ENCODE results near the gene GGT6. TPM values are rescaled to one million over a fixed set of nuclear protein-coding genes. Genes with fewer than 3 reads are reported as not detected.

Gene GGT6
- total RNA-seq, 3 donors from 2014 or later: 12.8 to 33.8 TPM; not detected in 1

DNA sequence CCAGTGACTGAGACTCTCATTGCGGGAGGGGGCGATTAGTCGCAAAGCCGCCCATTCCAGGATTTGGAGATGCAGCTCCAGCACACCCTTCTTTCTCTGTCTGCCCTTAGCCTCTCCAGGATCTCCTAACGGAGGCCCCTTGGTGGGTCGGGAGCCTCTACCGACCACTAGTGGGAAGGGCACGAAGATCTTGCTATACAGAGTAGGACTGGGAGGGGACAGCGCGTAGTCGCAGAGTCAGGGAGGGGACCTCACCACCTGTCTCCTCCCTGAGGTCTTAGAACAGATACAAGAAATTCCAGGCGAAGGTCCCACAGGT, 23.4 kb upstream of the GGT6 start:
- intact Hi-C loops (cut with DNase I; ENCODE audit: low total_unique reads): no loop called here
- H3K4me3 ChIP-seq: peak overlapping the region; percentile 35 to 78 (median 56)
- H3K27ac ChIP-seq: peak overlapping the region in 1 of 2 donors; percentile 46
- no peaks in the 10 kb centered on the region for H3K36me3 ChIP-seq
- peaks cover 0 to 22% of the 10 kb centered on the region in 2 donors for H3K27me3 ChIP-seq
- DNase-seq (ENCODE audit: low spot score in 2 of 2): no peak
- TF ChIP-seq, protein P1, sequence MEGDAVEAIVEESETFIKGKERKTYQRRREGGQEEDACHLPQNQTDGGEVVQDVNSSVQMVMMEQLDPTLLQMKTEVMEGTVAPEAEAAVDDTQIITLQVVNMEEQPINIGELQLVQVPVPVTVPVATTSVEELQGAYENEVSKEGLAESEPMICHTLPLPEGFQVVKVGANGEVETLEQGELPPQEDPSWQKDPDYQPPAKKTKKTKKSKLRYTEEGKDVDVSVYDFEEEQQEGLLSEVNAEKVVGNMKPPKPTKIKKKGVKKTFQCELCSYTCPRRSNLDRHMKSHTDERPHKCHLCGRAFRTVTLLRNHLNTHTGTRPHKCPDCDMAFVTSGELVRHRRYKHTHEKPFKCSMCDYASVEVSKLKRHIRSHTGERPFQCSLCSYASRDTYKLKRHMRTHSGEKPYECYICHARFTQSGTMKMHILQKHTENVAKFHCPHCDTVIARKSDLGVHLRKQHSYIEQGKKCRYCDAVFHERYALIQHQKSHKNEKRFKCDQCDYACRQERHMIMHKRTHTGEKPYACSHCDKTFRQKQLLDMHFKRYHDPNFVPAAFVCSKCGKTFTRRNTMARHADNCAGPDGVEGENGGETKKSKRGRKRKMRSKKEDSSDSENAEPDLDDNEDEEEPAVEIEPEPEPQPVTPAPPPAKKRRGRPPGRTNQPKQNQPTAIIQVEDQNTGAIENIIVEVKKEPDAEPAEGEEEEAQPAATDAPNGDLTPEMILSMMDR (IDR thresholded peaks at IDR 0.05): no peak
- TF ChIP-seq POLR2AphosphoS5 (IDR thresholded peaks at IDR 0.05): no peak
- no peak for TF ChIP-seq POLR2A (IDR thresholded peaks at IDR 0.05)
- no peaks in the 10 kb centered on the region for H3K9me3 ChIP-seq
- H3K4me1 ChIP-seq: no peaks in the 10 kb centered on the region

DNA sequence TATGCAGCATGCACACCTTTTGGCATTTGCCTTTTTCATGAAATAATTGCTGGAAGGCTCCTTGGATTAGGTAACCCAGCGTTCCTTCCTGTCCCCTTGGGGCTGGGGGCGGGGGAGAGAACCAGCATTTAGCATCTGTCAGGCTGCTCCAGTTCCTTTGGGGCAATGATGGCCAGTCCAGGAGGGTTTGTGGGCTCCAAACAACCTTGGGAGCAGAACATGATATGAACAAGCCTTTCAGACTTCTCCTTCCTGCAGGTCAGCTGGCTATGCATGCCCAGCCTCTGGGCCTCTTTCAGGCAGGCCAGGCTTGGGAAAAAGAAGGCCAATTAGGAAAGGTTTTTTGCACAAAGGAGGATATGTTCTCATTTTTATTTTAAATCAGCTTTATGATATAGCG, 22.8 kb upstream of the GGT6 start:
- no peaks in the 10 kb centered on the region for H3K9me3 ChIP-seq
- H3K4me1 ChIP-seq: no peaks in the 10 kb centered on the region
- H3K27ac ChIP-seq: no peak overlapping the region
- H3K27me3 ChIP-seq: peaks cover 0 to 22% of the 10 kb centered on the region in 2 donors
- no peak for DNase-seq (ENCODE audit: low spot score in 2 of 2)
- intact Hi-C loops (cut with DNase I; ENCODE audit: low total_unique reads): no loop called here
- TF ChIP-seq, protein P1 (IDR thresholded peaks at IDR 0.05): no peak
- TF ChIP-seq POLR2A (IDR thresholded peaks at IDR 0.05): no peak
- TF ChIP-seq POLR2AphosphoS5 (IDR thresholded peaks at IDR 0.05): no peak
- no peaks in the 10 kb centered on the region for H3K36me3 ChIP-seq
- no peak overlapping the region for H3K4me3 ChIP-seq

DNA sequence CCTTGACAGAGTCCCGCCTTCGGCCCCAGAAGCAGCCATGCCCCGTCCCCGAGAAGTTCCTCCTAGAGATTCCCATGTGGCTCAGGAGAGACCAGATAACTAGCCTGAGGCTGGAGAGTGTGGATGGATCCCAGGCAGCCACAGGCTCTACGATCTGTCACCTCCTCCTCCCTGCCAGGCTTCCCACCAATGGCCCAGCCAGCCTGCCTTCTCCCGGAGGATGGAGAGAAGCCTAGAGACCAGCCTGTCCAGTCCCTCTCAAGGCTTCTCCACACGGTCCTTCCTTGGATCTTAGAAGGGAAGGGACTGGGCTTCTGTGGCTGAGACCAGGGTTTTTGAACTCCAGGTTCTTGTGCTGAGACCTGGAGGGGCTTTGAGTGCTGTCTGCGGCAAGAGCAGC, 22.3 kb upstream of the GGT6 start:
- no peaks in the 10 kb centered on the region for H3K36me3 ChIP-seq
- H3K9me3 ChIP-seq: no peaks in the 10 kb centered on the region
- no peaks in the 10 kb centered on the region for H3K4me1 ChIP-seq
- no peak for DNase-seq (ENCODE audit: low spot score in 2 of 2)
- intact Hi-C loops (cut with DNase I; ENCODE audit: low total_unique reads): no loop called here
- TF ChIP-seq, protein P1 (IDR thresholded peaks at IDR 0.05): no peak
- no peak for TF ChIP-seq POLR2AphosphoS5 (IDR thresholded peaks at IDR 0.05)
- no peak for TF ChIP-seq POLR2A (IDR thresholded peaks at IDR 0.05)
- H3K27ac ChIP-seq: no peak overlapping the region
- H3K4me3 ChIP-seq: no peak overlapping the region
- H3K27me3 ChIP-seq: peaks cover 0 to 22% of the 10 kb centered on the region in 2 donors

DNA sequence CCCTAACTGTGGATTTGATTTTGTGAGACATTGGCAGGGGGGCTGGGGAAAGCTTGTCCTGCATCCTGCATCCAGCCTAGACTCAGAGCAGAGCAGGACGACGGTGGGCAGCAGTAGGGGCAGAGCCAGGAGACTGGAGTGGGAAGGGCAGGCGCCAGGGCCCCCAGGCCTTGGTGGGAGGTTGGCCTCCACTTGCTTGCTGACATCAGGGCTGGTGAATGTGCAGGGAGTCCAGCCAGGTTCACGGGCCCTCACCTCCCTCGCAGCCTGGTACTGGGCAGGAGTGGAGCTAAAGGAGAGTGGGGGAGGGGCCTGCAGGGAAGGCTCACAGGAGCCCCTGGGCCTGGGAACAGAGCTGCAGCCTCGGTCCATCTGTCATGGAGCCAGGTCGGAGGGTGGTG, 21.7 kb upstream of the GGT6 start:
- Histone ChIP-seq H3K4me1 (no peaks in the 10 kb centered on the region), H3K36me3 (no peaks in the 10 kb centered on the region), H3K27me3 (peaks cover 0 to 22% of the 10 kb centered on the region in 2 donors), H3K9me3 (no peaks in the 10 kb centered on the region), H3K4me3 (no peak overlapping the region), H3K27ac (no peak overlapping the region)
- TF ChIP-seq, protein P1 (IDR thresholded peaks at IDR 0.05): no peak
- no peak for TF ChIP-seq POLR2A (IDR thresholded peaks at IDR 0.05)
- TF ChIP-seq POLR2AphosphoS5 (IDR thresholded peaks at IDR 0.05): no peak
- no peak for DNase-seq (ENCODE audit: low spot score in 2 of 2)
- intact Hi-C loops (cut with DNase I; ENCODE audit: low total_unique reads): no loop called here

DNA sequence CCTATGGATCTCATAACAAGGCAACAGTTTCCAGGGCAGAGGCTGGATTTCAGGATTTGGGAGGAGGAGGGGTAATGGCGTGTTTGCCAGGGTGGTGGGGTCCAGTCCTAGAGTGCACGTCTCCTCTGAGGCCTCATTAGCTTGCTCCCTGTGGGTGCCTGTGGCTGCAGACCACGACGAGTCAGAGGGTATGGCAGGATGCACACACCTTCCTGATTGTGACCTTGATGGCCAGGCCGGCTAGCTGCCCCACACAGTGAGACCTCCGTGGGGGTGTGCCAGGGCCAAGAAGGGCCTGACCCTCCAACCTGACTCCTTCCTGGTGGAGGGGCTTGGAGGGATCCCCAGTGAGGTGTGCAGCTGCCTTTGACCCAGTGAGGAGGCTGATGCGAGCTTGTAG, 19.9 kb upstream of the GGT6 start:
- Histone ChIP-seq H3K36me3 (no peaks in the 10 kb centered on the region), H3K27me3 (peaks cover 0 to 17% of the 10 kb centered on the region in 2 donors), H3K4me1 (no peaks in the 10 kb centered on the region), H3K9me3 (no peaks in the 10 kb centered on the region), H3K4me3 (no peak overlapping the region), H3K27ac (no peak overlapping the region)
- TF ChIP-seq POLR2A (IDR thresholded peaks at IDR 0.05) (no peak), POLR2AphosphoS5 (IDR thresholded peaks at IDR 0.05) (no peak)
- TF ChIP-seq, protein P1 (IDR thresholded peaks at IDR 0.05): no peak
- DNase-seq (ENCODE audit: low spot score in 2 of 2): no peak
- intact Hi-C loops (cut with DNase I; ENCODE audit: low total_unique reads): no loop called here
